Measurements from ENCODE around the gene SPAG17.

The SPAG17 gene

DNA sequence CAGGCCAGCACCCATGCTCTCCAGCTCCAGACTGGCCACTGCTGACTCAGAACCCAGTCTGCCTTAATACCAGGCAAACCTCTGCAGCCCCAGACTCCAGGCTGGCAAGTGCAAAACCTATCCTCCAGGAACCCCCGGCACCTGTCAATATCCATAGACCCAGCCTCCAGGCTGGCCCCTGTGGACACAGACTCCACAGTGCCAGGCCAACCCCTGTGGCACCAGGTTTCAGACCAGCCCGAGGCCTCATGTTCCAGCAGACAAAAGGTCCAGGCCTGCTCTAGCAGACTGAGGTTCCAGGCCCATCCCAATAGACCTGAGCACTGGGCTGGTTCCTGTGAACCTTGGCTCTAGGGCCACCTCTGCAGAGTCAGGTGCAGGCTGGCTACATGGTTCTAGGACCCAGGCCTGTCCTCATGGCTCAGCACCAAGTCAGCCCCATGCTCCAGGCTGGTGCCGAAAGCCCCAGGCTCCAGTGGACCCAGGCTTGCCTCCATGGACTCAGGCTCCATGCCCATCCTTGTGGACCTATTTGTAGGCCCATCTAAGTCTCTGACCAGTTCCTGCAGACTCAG lies 137.3 kb downstream of the SPAG17 start:
- Mint-ChIP-seq H3K4me3 (no peak overlapping the region), H3K9me3 (no peaks in the 10 kb centered on the region), H3K27me3 (ENCODE audit: low read depth) (peaks cover 2% of the 10 kb centered on the region), H3K36me3 (ENCODE audit: low read depth) (no peaks in the 10 kb centered on the region), H3K27ac (no peak overlapping the region), H3K4me1 (ENCODE audit: low read depth) (no peaks in the 10 kb centered on the region)
- no peak for DNase-seq (ENCODE audit: low spot score)

DNA sequence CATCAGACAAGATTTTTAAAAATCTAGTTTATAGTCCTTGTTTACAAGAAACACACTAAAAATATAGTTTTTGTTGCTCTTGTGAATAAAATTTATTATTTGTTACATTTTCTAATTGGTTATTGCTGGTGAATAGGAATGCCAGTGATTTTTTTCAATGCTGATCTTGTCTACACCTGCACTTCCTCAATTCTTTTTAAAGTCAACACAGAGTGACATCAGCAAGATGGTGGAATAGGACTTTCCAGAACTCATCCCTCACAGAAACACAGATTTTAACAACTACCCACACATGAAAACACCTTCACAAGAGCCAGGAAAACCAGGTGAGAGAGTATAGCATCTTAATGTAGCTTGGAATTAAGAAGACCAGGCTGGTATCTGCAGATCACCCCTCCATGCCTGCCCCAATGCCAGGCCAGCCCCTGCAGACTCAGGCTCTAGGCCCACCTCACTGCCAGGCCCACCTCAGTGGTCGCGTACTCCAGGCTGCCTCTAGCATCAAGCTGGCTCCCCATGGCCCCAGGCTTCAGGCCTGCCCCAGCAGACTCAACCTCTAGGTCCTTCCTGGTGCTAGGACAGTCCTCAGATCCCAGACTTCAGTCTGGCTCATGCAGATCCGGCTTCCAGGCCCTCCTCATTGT lies 137.9 kb downstream of the SPAG17 start:
- Mint-ChIP-seq H3K27ac (no peak overlapping the region), H3K4me3 (no peak overlapping the region), H3K9me3 (no peaks in the 10 kb centered on the region), H3K27me3 (ENCODE audit: low read depth) (peaks cover 2% of the 10 kb centered on the region), H3K4me1 (ENCODE audit: low read depth) (no peaks in the 10 kb centered on the region), H3K36me3 (ENCODE audit: low read depth) (no peaks in the 10 kb centered on the region)
- no peak for DNase-seq (ENCODE audit: low spot score)

DNA sequence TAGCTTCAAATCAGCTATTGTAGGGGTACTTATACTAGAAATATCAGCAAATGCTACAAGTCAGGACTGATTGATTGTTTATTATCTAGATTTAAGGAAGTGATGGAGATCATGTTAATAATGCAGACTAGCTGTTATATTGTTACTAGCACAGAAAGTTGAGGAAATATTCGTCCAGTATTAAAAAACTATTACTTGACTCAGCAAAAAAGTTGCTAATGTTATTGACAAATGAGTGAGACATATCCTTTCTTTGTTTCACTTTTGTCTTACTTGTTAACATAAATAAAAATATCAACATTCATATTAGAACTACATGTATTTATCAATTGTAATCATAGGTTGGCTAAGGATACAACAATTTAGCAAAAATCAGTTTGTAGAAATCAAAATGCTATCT lies 141.4 kb downstream of the SPAG17 start:
- peaks cover 2% of the 10 kb centered on the region for H3K27me3 Mint-ChIP-seq (ENCODE audit: low read depth)
- no peak for DNase-seq (ENCODE audit: low spot score)
- no peaks in the 10 kb centered on the region for H3K4me1 Mint-ChIP-seq (ENCODE audit: low read depth)
- no peak overlapping the region for H3K4me3 Mint-ChIP-seq
- H3K27ac Mint-ChIP-seq = no peak overlapping the region
- no peaks in the 10 kb centered on the region for H3K9me3 Mint-ChIP-seq
- H3K36me3 Mint-ChIP-seq (ENCODE audit: low read depth) = no peaks in the 10 kb centered on the region

DNA sequence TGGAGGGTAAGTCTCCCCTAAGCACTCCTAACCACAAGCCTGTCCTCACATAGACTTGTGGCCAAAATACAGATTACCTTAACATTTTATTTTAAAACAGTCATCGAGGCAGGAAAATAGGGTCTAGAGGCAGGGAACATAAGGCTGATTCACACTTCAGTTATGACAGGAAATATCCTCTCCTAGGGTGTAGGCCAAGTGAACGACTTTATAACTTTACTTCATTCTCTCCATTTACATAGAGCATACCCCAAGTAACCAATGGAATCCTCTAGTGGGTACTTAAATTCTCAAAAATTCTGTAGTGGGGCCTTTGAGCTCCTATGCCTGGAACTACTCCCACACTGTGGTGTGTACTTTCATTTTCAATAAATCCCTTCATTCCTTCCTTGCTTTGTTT lies 142.5 kb downstream of the SPAG17 start:
- Mint-ChIP-seq H3K27me3 (ENCODE audit: low read depth) (peaks cover 2% of the 10 kb centered on the region), H3K4me1 (ENCODE audit: low read depth) (no peaks in the 10 kb centered on the region)
- DNase-seq (ENCODE audit: low spot score) = no peak

DNA sequence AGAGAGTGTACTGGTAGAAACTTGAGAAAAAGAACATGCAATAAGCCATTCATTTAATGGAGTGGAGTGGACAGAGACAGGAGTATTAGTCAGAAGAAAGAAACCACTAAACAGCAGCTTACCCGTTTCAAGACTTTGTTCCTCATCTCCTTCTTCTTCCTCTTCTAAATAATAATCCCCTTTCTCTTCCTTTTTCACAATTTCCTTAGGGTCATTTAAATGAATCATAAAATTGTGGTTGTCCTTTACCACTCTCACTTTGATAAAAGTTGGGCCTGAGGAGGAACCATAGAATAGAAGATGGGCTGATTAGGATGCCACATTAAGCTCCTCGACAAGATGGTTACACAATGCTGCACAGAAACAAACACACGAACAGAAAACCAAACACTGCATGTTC lies 145.9 kb downstream of the SPAG17 start:
- Mint-ChIP-seq H3K27me3 (ENCODE audit: low read depth) (no peaks in the 10 kb centered on the region), H3K4me3 (no peak overlapping the region), H3K36me3 (ENCODE audit: low read depth) (no peaks in the 10 kb centered on the region), H3K4me1 (ENCODE audit: low read depth) (no peaks in the 10 kb centered on the region), H3K9me3 (no peaks in the 10 kb centered on the region), H3K27ac (no peak overlapping the region)
- DNase-seq (ENCODE audit: low spot score) = no peak

More for the DNA sequence above, 142.5 kb downstream of the SPAG17 start:
- Mint-ChIP-seq H3K9me3 (no peaks in the 10 kb centered on the region), H3K4me3 (no peak overlapping the region), H3K36me3 (ENCODE audit: low read depth) (no peaks in the 10 kb centered on the region), H3K27ac (no peak overlapping the region)

DNA sequence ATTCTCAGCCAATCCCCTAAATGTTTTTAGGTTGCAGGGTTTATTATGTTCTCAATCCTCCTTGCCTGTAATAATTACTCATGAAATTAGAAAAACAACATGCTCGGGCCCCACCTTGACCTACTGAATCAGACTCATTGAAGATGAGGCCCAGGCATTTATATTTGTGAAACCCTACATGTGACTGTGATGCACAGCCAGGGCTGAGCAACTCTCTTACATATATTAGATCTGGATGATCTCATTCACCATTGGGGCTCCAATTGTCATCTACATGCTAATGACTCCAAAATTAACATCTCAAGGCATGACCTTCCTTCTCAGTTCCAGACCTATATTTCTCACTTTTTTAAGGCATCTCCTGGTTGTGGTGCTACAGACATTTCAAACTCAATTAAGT lies 152.1 kb downstream of the SPAG17 start:
- Mint-ChIP-seq H3K36me3 (ENCODE audit: low read depth) (no peaks in the 10 kb centered on the region), H3K9me3 (no peaks in the 10 kb centered on the region), H3K4me3 (no peak overlapping the region), H3K27me3 (ENCODE audit: low read depth) (no peaks in the 10 kb centered on the region), H3K4me1 (ENCODE audit: low read depth) (no peaks in the 10 kb centered on the region), H3K27ac (no peak overlapping the region)
- no peak for DNase-seq (ENCODE audit: low spot score)

DNA sequence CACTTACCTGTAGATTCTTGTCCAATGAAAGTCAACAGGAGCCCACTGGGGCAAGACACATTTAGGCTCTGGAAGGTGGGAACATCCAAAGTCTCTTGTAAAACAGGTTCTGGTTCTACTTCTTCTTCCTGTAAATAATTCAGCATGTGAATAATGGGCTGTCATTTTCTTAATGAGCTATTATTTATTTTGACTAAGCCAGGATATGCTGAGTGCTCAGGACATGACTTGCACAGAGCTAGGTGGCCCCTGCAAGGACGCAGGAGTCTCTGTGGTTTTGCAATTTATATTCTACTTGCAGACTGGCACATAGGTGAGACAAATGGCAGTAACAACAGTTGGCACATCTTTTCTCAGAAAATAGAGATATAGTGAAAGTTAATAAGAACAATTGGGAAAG lies 156.8 kb downstream of the SPAG17 start:
- Mint-ChIP-seq H3K4me1 (ENCODE audit: low read depth) (no peaks in the 10 kb centered on the region), H3K36me3 (ENCODE audit: low read depth) (no peaks in the 10 kb centered on the region), H3K27ac (no peak overlapping the region), H3K4me3 (no peak overlapping the region), H3K27me3 (ENCODE audit: low read depth) (peaks cover 8% of the 10 kb centered on the region), H3K9me3 (no peaks in the 10 kb centered on the region)
- no peak for DNase-seq (ENCODE audit: low spot score)

DNA sequence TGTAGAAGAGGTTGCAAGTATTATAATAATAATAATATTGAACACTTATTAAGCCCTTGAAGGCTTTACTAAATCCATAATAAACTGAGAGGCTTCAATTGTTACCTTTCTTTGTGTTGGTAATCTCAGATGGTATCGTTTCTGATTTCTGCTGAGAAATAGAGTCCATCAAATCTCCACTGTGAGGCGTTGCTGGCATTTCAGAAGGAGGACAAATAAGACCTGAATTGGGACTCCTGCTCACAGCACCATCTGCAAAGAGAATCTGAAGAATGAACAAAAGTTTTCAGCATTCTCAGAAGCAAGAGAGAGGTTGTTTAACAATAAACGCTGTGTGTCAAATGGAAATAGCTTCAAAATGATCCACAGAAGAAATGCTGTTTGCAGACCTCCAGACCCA lies 161.8 kb downstream of the SPAG17 start:
- H3K4me1 Mint-ChIP-seq (ENCODE audit: low read depth) = no peaks in the 10 kb centered on the region
- no peak overlapping the region for H3K4me3 Mint-ChIP-seq

DNA sequence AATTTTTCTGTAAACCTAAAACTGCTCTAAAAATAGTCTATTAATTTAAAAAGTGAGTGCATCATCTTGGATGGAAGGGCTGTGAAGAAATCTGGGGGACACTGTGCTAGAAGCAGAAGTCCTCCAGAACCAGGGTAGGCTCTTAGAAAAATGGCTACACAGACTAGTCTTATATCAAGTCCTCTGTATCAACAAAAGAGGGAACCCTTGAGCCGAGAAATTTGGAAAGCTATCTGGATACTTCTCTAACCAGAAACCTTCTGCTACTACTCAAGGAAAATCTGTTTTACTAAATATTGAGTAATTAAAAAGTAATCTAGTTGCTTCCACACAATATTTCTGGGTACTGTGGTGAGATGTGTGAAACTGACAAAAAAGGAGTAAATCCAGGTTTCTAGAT lies 163.4 kb downstream of the SPAG17 start:
- no peaks in the 10 kb centered on the region for H3K36me3 Mint-ChIP-seq (ENCODE audit: low read depth)
- no peaks in the 10 kb centered on the region for H3K4me1 Mint-ChIP-seq (ENCODE audit: low read depth)
- no peak overlapping the region for H3K4me3 Mint-ChIP-seq
- no peak for DNase-seq (ENCODE audit: low spot score)
- no peak overlapping the region for H3K27ac Mint-ChIP-seq
- no peaks in the 10 kb centered on the region for H3K9me3 Mint-ChIP-seq
- H3K27me3 Mint-ChIP-seq (ENCODE audit: low read depth) = peaks cover 9% of the 10 kb centered on the region

More for the DNA sequence above, 161.8 kb downstream of the SPAG17 start:
- Mint-ChIP-seq H3K9me3 (no peaks in the 10 kb centered on the region), H3K36me3 (ENCODE audit: low read depth) (no peaks in the 10 kb centered on the region), H3K27ac (no peak overlapping the region), H3K27me3 (ENCODE audit: low read depth) (peaks cover 8% of the 10 kb centered on the region)
- no peak for DNase-seq (ENCODE audit: low spot score)

DNA sequence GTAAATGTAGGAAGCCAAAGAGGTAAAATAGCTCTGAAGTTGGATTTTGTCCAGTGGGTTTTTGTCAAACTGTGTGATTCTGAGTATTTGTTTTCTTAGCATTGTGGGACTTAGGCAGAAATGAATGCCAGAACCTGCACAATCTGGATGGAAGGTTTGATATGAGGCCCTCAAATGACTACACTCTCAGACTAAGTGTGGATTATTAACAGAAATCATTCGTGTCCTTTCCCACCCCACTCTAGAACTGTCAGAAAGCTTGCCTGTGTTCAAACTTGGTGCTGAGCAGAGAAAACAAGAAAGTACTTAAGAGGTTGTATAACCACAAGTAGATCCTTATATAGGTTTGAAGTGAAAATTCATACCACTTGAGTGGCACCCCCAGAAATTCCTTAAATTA lies 167.0 kb downstream of the SPAG17 start:
- H3K4me3 Mint-ChIP-seq = no peak overlapping the region

DNA sequence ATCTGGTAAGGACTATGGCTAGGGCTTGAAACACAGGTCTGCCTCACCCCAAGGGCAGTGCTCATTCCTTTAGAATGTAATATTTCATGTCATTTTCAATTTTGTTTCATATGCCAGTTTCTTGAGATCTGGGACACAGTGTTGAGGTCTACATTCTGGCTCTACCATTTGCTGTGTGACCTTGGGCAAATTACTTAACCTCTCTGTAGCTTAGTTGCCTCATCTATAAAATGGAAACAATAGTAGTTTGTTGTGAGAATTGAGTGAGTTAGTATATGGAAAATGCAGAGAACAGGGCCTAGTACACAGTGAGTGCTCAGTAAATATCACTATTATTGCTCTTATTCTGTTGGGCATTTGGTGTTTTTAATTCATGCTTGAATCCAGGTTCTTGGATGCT lies 171.1 kb downstream of the SPAG17 start:
- Mint-ChIP-seq H3K4me3 (no peak overlapping the region), H3K36me3 (ENCODE audit: low read depth) (no peaks in the 10 kb centered on the region), H3K4me1 (ENCODE audit: low read depth) (no peaks in the 10 kb centered on the region), H3K27me3 (ENCODE audit: low read depth) (peaks cover 8% of the 10 kb centered on the region), H3K27ac (no peak overlapping the region), H3K9me3 (no peaks in the 10 kb centered on the region)
- DNase-seq (ENCODE audit: low spot score) = no peak

More for the DNA sequence above, 167.0 kb downstream of the SPAG17 start:
- Mint-ChIP-seq H3K9me3 (no peaks in the 10 kb centered on the region), H3K27me3 (ENCODE audit: low read depth) (peaks cover 8% of the 10 kb centered on the region), H3K4me1 (ENCODE audit: low read depth) (no peaks in the 10 kb centered on the region), H3K36me3 (ENCODE audit: low read depth) (no peaks in the 10 kb centered on the region), H3K27ac (no peak overlapping the region)
- DNase-seq (ENCODE audit: low spot score) = no peak

DNA sequence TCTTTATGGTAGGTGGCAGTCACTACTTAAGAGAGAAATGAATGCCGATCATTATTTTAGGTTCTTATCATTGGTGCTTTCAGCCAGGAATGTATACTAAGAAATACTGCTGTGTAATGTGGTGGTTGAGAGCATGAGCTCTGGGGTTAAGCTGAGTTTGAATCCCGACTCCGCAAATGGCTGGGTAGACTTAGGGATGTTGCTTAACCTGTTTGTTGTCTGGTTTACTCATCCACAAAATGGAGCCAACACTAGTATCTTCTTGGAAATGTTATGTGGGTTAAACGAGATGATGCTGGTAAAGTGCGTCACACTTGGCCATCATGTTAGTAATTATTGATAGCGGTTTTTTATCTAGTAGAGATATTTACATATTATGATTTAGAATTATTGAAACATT lies 171.7 kb downstream of the SPAG17 start:
- no peaks in the 10 kb centered on the region for H3K9me3 Mint-ChIP-seq

DNA sequence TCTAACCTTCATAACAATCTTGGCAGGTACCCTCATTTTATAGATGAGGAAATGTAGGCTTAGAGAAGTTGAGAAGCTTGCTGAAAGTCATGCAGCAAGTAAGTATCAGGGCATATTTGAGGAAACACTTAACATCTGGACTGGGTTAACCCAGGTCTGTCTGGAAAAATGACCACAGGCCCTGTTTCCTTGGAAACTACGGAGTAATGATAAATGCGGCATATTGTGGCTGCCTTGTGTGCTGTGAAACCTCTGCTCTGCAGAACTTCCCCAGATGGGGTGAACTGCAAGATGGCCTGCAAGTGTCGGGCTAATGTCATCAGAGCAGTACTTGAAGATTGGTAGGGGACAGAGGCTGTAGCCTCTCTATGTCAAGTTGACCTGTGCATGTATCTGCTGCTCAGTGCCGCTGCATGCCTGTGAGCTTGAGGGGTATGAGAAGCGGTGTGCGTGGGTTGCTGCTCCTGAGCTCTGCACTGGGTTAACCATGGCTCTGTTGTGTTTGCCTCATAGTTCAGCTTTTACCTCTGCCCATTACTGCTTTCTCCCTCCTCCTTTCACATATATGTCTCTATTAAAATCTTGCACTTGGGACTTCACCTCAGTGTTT lies 172.4 kb downstream of the SPAG17 start:
- Mint-ChIP-seq H3K27me3 (ENCODE audit: low read depth) (peaks cover 6% of the 10 kb centered on the region), H3K27ac (no peak overlapping the region), H3K36me3 (ENCODE audit: low read depth) (no peaks in the 10 kb centered on the region), H3K4me3 (no peak overlapping the region), H3K4me1 (ENCODE audit: low read depth) (no peaks in the 10 kb centered on the region), H3K9me3 (no peaks in the 10 kb centered on the region)
- no peak for DNase-seq (ENCODE audit: low spot score)

More for the DNA sequence above, 171.7 kb downstream of the SPAG17 start:
- Mint-ChIP-seq H3K36me3 (ENCODE audit: low read depth) (no peaks in the 10 kb centered on the region), H3K27me3 (ENCODE audit: low read depth) (peaks cover 8% of the 10 kb centered on the region), H3K4me1 (ENCODE audit: low read depth) (no peaks in the 10 kb centered on the region), H3K4me3 (no peak overlapping the region), H3K27ac (no peak overlapping the region)
- DNase-seq (ENCODE audit: low spot score) = no peak

DNA sequence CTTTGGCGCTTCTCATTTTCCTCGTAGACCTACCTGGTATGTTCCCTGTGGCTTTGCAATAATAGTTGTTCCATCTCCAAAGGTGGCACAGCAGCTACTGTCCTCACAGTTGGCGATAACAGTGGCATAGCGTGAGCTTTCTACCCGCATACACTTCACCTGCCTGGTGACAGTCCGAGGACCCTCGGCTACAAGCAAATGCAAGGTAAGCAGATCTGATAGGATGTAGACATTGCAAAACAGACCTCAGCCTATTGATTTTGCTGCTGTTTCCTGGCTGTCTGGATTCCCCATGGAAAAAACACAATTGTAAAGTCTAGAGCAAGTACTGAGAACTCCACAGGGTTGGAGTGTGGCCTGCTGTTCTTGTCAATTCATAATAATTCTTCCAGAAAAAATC lies 177.0 kb downstream of the SPAG17 start:
- Mint-ChIP-seq H3K27me3 (ENCODE audit: low read depth) (no peaks in the 10 kb centered on the region), H3K4me3 (no peak overlapping the region), H3K9me3 (no peaks in the 10 kb centered on the region), H3K4me1 (ENCODE audit: low read depth) (no peaks in the 10 kb centered on the region), H3K36me3 (ENCODE audit: low read depth) (no peaks in the 10 kb centered on the region), H3K27ac (no peak overlapping the region)
- no peak for DNase-seq (ENCODE audit: low spot score)

DNA sequence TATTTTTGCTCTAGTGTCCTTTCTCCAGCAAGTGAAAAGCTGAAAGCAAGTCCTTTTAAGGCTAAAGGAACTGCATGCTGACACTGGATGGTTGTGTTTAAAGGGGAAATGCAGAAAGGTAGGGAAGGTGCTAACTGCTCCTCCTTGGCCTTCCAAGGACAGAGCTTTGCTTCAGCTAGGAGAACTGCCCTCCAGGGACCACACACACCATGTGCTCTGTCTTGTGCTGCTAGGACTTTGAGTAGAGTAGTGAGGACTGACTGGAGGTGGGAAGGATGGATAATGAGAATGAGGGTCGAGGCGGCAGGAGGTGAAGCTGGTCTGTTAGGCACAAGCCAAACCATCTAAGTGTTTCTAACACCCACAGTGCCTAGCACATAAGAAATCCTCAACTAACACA lies 177.6 kb downstream of the SPAG17 start:
- no peak overlapping the region for H3K4me3 Mint-ChIP-seq
- no peak overlapping the region for H3K27ac Mint-ChIP-seq
- DNase-seq (ENCODE audit: low spot score) = no peak
- H3K4me1 Mint-ChIP-seq (ENCODE audit: low read depth) = no peaks in the 10 kb centered on the region
- H3K27me3 Mint-ChIP-seq (ENCODE audit: low read depth) = no peaks in the 10 kb centered on the region
- H3K9me3 Mint-ChIP-seq = no peaks in the 10 kb centered on the region
- no peaks in the 10 kb centered on the region for H3K36me3 Mint-ChIP-seq (ENCODE audit: low read depth)

Measured in T-helper 2 cell treated with Interferon-gamma antibody and Interleukin-4, amounts not matched to agents 5 μg/mL and 100 μg/mL, for 36 hours (primary cell).